ENCODE measurements around the gene PCNT. TPM values are rescaled to one million over a fixed set of nuclear protein-coding genes. Genes with fewer than 3 reads are reported as not detected.

PCNT gene
- total and polyA plus RNA-seq, 7 donors, result 99.4 to 642 (median 248) TPM

DNA sequence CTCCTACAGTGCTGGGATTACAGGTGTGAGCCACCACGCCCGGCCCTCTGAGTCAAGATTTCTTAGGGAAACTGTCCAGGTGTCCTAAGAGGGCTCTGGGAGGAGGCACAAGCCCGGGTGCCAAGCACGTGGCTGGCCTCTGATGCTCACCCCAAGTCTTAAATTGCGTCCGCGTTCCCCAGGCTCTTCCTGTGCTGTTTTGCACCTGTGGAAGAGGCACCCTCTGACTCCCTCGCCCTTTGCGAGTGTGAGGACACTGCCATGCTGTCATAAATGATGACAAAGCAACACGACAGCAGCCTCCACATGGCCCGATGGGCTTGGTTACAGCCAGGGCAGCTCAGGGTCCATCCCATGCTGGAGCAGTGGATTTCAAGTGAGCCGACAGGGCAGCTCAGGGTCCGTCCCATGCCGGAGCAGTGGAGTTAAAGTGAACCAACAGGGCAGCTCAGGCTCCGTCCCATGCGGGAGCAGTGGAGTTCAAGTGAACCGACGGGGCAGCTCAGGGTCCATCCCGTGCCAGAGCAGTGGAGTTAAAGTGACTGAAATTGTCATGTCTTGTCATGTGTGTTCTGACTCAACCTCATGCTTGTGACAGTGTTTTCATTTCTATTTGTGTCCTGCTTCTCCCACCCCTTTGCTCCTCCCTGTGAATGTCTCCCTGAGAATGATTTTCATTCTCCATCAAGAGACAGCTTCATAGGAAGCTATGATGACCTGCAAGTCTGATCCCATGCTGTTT is 33.9 kb downstream of the PCNT start:
- Histone ChIP-seq H3K4me1 (peaks cover 69% of the 10 kb centered on the region), H3K36me3 (ENCODE audit: insufficient read depth in 1 of 2, low read depth in 1 of 2) (peaks cover 9 to 99% of the 10 kb centered on the region in 2 donors), H3K4me3 (peak overlapping the region; percentile 25), H3K9me3 (no peaks in the 10 kb centered on the region), H3K27me3 (ENCODE audit: insufficient read depth in 3 of 3, low read length in 2 of 3) (no peaks in the 10 kb centered on the region), H3K27ac (peak overlapping the region; percentile 90)
- ATAC-seq (peak; percentile 55 to 66 (median 61)), DNase-seq (peak; percentile 51 to 85)
- intact Hi-C loops (cut with DNase I), result no loop called here
- 40 to 73% (median 44%) methylated on average over 19 of the region's 19 CpGs for WGBS, 3 donors
- TF ChIP-seq, protein P1, sequence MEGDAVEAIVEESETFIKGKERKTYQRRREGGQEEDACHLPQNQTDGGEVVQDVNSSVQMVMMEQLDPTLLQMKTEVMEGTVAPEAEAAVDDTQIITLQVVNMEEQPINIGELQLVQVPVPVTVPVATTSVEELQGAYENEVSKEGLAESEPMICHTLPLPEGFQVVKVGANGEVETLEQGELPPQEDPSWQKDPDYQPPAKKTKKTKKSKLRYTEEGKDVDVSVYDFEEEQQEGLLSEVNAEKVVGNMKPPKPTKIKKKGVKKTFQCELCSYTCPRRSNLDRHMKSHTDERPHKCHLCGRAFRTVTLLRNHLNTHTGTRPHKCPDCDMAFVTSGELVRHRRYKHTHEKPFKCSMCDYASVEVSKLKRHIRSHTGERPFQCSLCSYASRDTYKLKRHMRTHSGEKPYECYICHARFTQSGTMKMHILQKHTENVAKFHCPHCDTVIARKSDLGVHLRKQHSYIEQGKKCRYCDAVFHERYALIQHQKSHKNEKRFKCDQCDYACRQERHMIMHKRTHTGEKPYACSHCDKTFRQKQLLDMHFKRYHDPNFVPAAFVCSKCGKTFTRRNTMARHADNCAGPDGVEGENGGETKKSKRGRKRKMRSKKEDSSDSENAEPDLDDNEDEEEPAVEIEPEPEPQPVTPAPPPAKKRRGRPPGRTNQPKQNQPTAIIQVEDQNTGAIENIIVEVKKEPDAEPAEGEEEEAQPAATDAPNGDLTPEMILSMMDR (IDR thresholded peaks at IDR 0.05), result no peak

DNA sequence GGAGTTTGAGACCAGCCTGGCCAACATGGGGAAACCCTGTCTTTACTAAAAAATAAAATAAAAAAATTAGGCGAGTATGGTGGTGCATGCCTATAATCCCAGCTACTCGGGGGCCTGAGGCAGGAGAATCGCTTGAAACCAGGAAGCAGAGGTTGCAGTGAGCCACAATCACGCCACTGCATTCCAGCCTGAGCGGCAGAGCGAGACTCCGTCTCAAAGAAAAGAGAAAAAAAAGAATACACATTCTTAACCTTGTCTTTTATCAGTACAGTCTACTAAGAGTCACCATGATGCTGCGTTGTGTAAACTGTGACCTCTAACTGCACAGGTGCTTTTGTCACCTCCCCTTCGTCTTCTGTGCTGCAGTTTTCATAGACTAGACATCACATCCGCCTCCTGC is 37.2 kb downstream of the PCNT start:
- H3K4me3 ChIP-seq, result peak overlapping the region; percentile 22
- ATAC-seq (no peak), DNase-seq (peak in 1 of 2 donors; percentile 26)
- peaks cover 53% of the 10 kb centered on the region for H3K4me1 ChIP-seq
- no peaks in the 10 kb centered on the region for H3K27me3 ChIP-seq (ENCODE audit: insufficient read depth in 3 of 3, low read length in 2 of 3)
- peak overlapping the region; percentile 50 for H3K27ac ChIP-seq
- H3K36me3 ChIP-seq (ENCODE audit: insufficient read depth in 1 of 2, low read depth in 1 of 2), result peaks cover 7 to 93% of the 10 kb centered on the region in 2 donors
- 79 to 84% (median 80%) methylated on average over 10 of the region's 10 CpGs for WGBS, 3 donors
- intact Hi-C loops (cut with DNase I), result no loop called here
- no peaks in the 10 kb centered on the region for H3K9me3 ChIP-seq
- TF ChIP-seq, protein P1 (IDR thresholded peaks at IDR 0.05), result no peak

DNA sequence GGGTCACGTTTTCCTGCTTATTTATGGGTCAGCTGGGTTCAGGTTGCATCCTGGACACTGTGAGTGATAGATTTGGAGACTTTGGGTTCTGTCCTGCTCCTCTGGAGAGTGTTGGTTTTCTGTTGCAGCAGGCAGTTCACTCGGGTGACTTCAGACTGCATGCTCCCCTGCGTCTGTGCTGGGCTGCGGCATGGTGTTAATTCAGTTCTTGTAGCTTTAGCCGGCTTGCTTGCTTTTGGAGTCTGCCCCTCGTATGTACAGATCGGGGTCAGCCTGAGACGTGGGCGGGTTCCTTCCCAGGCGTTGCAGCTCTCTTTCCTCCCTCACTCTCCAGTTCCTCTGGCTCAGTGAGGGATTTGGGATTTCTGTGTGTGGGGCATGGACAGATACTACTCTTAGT is 38.0 kb downstream of the PCNT start:
- H3K9me3 ChIP-seq, result no peaks in the 10 kb centered on the region
- H3K27ac ChIP-seq, result peak overlapping the region; percentile 55
- intact Hi-C loops (cut with DNase I), result no loop called here
- 30 to 45% (median 32%) methylated on average over 10 of the region's 10 CpGs for WGBS, 3 donors
- H3K4me1 ChIP-seq, result peaks cover 47% of the 10 kb centered on the region
- ATAC-seq, result no peak
- H3K36me3 ChIP-seq (ENCODE audit: insufficient read depth in 1 of 2, low read depth in 1 of 2), result peaks cover 7 to 93% of the 10 kb centered on the region in 2 donors
- TF ChIP-seq, protein P1 (IDR thresholded peaks at IDR 0.05), result no peak
- DNase-seq, result peak in 1 of 2 donors; percentile 49
- H3K4me3 ChIP-seq, result peak overlapping the region; percentile 22
- no peaks in the 10 kb centered on the region for H3K27me3 ChIP-seq (ENCODE audit: insufficient read depth in 3 of 3, low read length in 2 of 3)

DNA sequence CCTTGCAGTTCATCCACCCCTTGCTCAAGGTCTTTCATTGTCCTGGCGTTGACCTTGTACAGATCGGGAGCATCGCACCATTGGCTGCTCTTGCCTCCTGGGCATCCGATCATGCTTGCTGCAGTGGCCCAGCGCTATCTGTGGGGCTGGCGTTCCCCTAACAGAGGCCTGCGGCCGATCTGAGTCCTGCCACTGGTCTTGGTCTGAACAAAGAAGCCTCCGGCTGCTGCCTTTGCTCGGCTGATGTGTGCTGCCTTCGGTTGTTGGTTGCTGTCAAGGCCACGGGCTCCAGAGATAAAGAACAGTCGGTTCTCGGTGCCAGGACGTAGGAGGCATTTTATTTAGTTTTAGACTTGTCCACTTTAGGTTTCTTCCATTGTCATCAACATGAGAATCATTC is 39.0 kb downstream of the PCNT start:
- Histone ChIP-seq H3K27me3 (ENCODE audit: insufficient read depth in 3 of 3, low read length in 2 of 3) (no peaks in the 10 kb centered on the region), H3K4me3 (no peak overlapping the region), H3K27ac (peak overlapping the region; percentile 55), H3K4me1 (peaks cover 45% of the 10 kb centered on the region), H3K9me3 (no peaks in the 10 kb centered on the region), H3K36me3 (ENCODE audit: insufficient read depth in 1 of 2, low read depth in 1 of 2) (peaks cover 8 to 93% of the 10 kb centered on the region in 2 donors)
- intact Hi-C loops (cut with DNase I), result no loop called here
- TF ChIP-seq, protein P1 (IDR thresholded peaks at IDR 0.05), result no peak
- DNase-seq (peak in 1 of 2 donors; percentile 53), ATAC-seq (peak in 2 of 4 donors; percentile 6 to 7)
- 64 to 78% (median 70%) methylated on average over 15 of the region's 15 CpGs for WGBS, 3 donors

All from psoas muscle (tissue), 8 donors.